WTC11 (cell line): Measurements from ENCODE around the gene SLC25A45. TPM values are rescaled to one million over a fixed set of nuclear protein-coding genes. Genes with fewer than 3 reads are reported as not detected.

Source experiments
- ATAC-seq: fragments of 200-7000 bp; cut with Tn5 transposase; 2 replicates; pipeline ENCODE4 v1.10.0; 2021; ENCODE audit warnings: mild to moderate bottlenecking, moderate library complexity
- CTCF ChIA-PET: fragments of 300-600 bp; sonication (Branson Sonifier 250); formaldehyde crosslinking; loops from one replicate; lab custom pipeline; 2021; ENCODE audit warnings: antibody characterized with exemption; lab: Charles Lee
- POLR2A ChIA-PET: fragments of 350-600 bp; sonication (Branson Sonifier 250); formaldehyde crosslinking; loops from one replicate; lab custom pipeline; 2021; ENCODE audit warnings: antibody characterized with exemption; lab: Charles Lee
- DNase-seq: peaks from one replicate; pipeline ENCODE4 v3.0.0; 2021; ENCODE audit warnings: low spot score
- H3K27ac Mint-ChIP-seq: 2 replicates; pipeline ENCODE4 v1.8.0; 2021; ENCODE audit warnings: mixed read lengths
- H3K27me3 Mint-ChIP-seq: 2 replicates; pipeline ENCODE4 v1.8.0; 2021; ENCODE audit warnings: low read depth, mild to moderate bottlenecking, moderate library complexity, mixed read lengths
- H3K36me3 Mint-ChIP-seq: 2 replicates; pipeline ENCODE4 v1.8.0; 2021; ENCODE audit warnings: mixed read lengths
- H3K4me1 Mint-ChIP-seq: 2 replicates; pipeline ENCODE4 v1.8.0; 2022; ENCODE audit warnings: mixed read lengths
- H3K4me3 Mint-ChIP-seq: 2 replicates; pipeline ENCODE4 v1.8.0; 2021; ENCODE audit warnings: mild to moderate bottlenecking, moderate library complexity, mixed read lengths
- H3K9me3 Mint-ChIP-seq: 2 replicates; pipeline ENCODE4 v1.8.0; 2021; ENCODE audit warnings: mixed read lengths
- CTCF ChIP-seq: fragments of 200-600 bp; IDR thresholded peaks from 2 replicates; pipeline ENCODE4 v1.8.0; 2022; ENCODE audit warnings: antibody characterized with exemption
- FOXK1 ChIP-seq: sonication (generic); formaldehyde crosslinking; IDR thresholded peaks from 2 replicates; pipeline ENCODE4 v1.8.0; 2022; ENCODE audit warnings: mild to moderate bottlenecking, moderate library complexity, missing genetic modification reagents
- JUN ChIP-seq: sonication (generic); formaldehyde crosslinking; IDR thresholded peaks from 2 replicates; pipeline ENCODE4 v1.8.0; 2023; ENCODE audit warnings: mild to moderate bottlenecking, missing genetic modification reagents
- MAX ChIP-seq: sonication (generic); formaldehyde crosslinking; IDR thresholded peaks from 2 replicates; pipeline ENCODE4 v1.8.0; 2022; ENCODE audit warnings: mild to moderate bottlenecking, missing genetic modification reagents
- MXD4 ChIP-seq: fragments of 250-450 bp; sonication (Bioruptor Pico); IDR thresholded peaks from 2 replicates; pipeline ENCODE4 v1.8.0; 2021; ENCODE audit warnings: mild to moderate bottlenecking, moderate library complexity, borderline replicate concordance
- NFYB ChIP-seq: sonication (generic); formaldehyde crosslinking; conservative IDR thresholded peaks from 2 replicates; pipeline ENCODE4 v1.8.0; 2022; ENCODE audit warnings: low read depth, missing genetic modification reagents
- NR1H2 ChIP-seq: sonication (generic); formaldehyde crosslinking; IDR thresholded peaks from 2 replicates; pipeline ENCODE4 v1.9.0; 2021; ENCODE audit warnings: mild to moderate bottlenecking, moderate library complexity, missing genetic modification reagents
- PRDM15 ChIP-seq: sonication (generic); formaldehyde crosslinking; IDR thresholded peaks from 2 replicates; pipeline ENCODE4 v1.8.0; 2022; ENCODE audit warnings: missing genetic modification reagents
- PRRX2 ChIP-seq: fragments of 250-450 bp; sonication (Bioruptor Pico); IDR thresholded peaks from 2 replicates; pipeline ENCODE4 v1.8.0; 2021; ENCODE audit warnings: mild to moderate bottlenecking
- SMAD3 ChIP-seq: sonication (generic); formaldehyde crosslinking; IDR thresholded peaks from 2 replicates; pipeline ENCODE4 v1.8.0; 2022; ENCODE audit warnings: missing genetic modification reagents, mild to moderate bottlenecking, borderline replicate concordance
- SMAD4 ChIP-seq: sonication (generic); formaldehyde crosslinking; IDR thresholded peaks from 2 replicates; pipeline ENCODE4 v1.8.0; 2022; ENCODE audit warnings: mild to moderate bottlenecking, missing genetic modification reagents
- ZMAT4 ChIP-seq: fragments of 250-450 bp; sonication (Bioruptor Pico); IDR thresholded peaks from 2 replicates; pipeline ENCODE4 v1.9.0; 2021; ENCODE audit warnings: mild to moderate bottlenecking
- ZNF232 ChIP-seq: sonication (generic); formaldehyde crosslinking; IDR thresholded peaks from 2 replicates; pipeline ENCODE4 v1.8.0; 2022; ENCODE audit warnings: mild to moderate bottlenecking, missing genetic modification reagents
- ZNF281 ChIP-seq: sonication (generic); formaldehyde crosslinking; IDR thresholded peaks from 2 replicates; pipeline ENCODE4 v1.8.0; 2023; ENCODE audit warnings: mild to moderate bottlenecking, missing genetic modification reagents
- ZNF416 ChIP-seq: fragments of 250-450 bp; sonication (Bioruptor Pico); IDR thresholded peaks from 2 replicates; pipeline ENCODE4 v1.9.0; 2021; ENCODE audit warnings: mild to moderate bottlenecking, inconsistent platforms
- total RNA-seq: library from RNA; stranded (reverse); gene quantifications from 3 replicates; pipeline ENCODE4 v1.2.3, GENCODE V29; 2021
- TF ChIP-seq, protein P1 (sequence below): sonication (generic); formaldehyde crosslinking; IDR thresholded peaks from 2 replicates; pipeline ENCODE4 v1.8.0; 2022; ENCODE audit warnings: mild to moderate bottlenecking, missing genetic modification reagents
- TF ChIP-seq, protein P2 (sequence below): fragments of 250-450 bp; sonication (Bioruptor Pico); IDR thresholded peaks from 2 replicates; pipeline ENCODE4 v1.9.0; 2021; ENCODE audit warnings: mild to moderate bottlenecking, borderline replicate concordance
- TF ChIP-seq, protein P3 (sequence below): fragments of 250-450 bp; sonication (Bioruptor Pico); IDR thresholded peaks from 2 replicates; pipeline ENCODE4 v1.9.0; 2021; ENCODE audit warnings: moderate library complexity, mild to moderate bottlenecking, inconsistent platforms, borderline replicate concordance

Gene SLC25A45
- total RNA-seq, 1 experiment from 2014 or later, result 1.7 TPM

GRCh38 chr11:65329944-65330403 lies 52.5 kb downstream of the SLC25A45 start:
- Mint-ChIP-seq H3K9me3 (no peaks in the 10 kb centered on the region), H3K27ac (no peak overlapping the region), H3K27me3 (peaks cover 5% of the 10 kb centered on the region), H3K4me3 (peak overlapping the region; percentile 31; the same call in 1 of the 2 replicates)
- CTCF ChIA-PET, result interaction anchor here (0.6 to 9.0 kb wide), 39 partner anchors 8 to 527 kb away, joined by 3 to 232 read pairs (median 4); partner anchors contain the start of genes CAPN1, CDC42EP2, FAU and MAP4K2
- DNase-seq, result peak; percentile 90
- TF ChIP-seq ZNF232 (CRISPR knock-in tag) (no peak), CTCF (peak; percentile 79), PRDM15 (CRISPR knock-in tag) (no peak)
- TF ChIP-seq, all 79 proteins: peak for 1
- Mint-ChIP-seq H3K4me1 (peaks cover 13% of the 10 kb centered on the region), H3K36me3 (no peaks in the 10 kb centered on the region)
- ATAC-seq, result peak; percentile 31
- POLR2A ChIA-PET, result interaction anchor here (0.7 to 2.4 kb wide), 4 partner anchors 15 to 906 kb away, joined by 3 to 11 read pairs (median 4); partner anchors contain the start of genes CDC42EP2 and POLA2

- no peaks in the 10 kb centered on the region for H3K36me3 Mint-ChIP-seq
These were observed 53.0 kb downstream of the SLC25A45 start for GRCh38 chr11:65329478-65329877.

More at GRCh38 chr11:65329478-65329877, 53.0 kb downstream of the SLC25A45 start:
- H3K4me1 Mint-ChIP-seq, result peaks cover 8% of the 10 kb centered on the region
- TF ChIP-seq, protein P1, sequence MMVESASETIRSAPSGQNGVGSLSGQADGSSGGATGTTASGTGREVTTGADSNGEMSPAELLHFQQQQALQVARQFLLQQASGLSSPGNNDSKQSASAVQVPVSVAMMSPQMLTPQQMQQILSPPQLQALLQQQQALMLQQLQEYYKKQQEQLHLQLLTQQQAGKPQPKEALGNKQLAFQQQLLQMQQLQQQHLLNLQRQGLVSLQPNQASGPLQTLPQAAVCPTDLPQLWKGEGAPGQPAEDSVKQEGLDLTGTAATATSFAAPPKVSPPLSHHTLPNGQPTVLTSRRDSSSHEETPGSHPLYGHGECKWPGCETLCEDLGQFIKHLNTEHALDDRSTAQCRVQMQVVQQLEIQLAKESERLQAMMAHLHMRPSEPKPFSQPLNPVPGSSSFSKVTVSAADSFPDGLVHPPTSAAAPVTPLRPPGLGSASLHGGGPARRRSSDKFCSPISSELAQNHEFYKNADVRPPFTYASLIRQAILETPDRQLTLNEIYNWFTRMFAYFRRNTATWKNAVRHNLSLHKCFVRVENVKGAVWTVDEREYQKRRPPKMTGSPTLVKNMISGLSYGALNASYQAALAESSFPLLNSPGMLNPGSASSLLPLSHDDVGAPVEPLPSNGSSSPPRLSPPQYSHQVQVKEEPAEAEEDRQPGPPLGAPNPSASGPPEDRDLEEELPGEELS (CRISPR knock-in tag), result no peak
- TF ChIP-seq ZMAT4 (CRISPR knock-in tag), result no peak
- TF ChIP-seq JUN (CRISPR knock-in tag), result no peak
- no peak for TF ChIP-seq ZNF281 (CRISPR knock-in tag)
- TF ChIP-seq FOXK1, result no peak
- no peak for TF ChIP-seq SMAD3 (CRISPR knock-in tag)
- no peak for TF ChIP-seq MXD4 (CRISPR knock-in tag)
- no peak for TF ChIP-seq SMAD4 (CRISPR knock-in tag)
- TF ChIP-seq NR1H2 (CRISPR knock-in tag), result no peak
- TF ChIP-seq, protein P2, sequence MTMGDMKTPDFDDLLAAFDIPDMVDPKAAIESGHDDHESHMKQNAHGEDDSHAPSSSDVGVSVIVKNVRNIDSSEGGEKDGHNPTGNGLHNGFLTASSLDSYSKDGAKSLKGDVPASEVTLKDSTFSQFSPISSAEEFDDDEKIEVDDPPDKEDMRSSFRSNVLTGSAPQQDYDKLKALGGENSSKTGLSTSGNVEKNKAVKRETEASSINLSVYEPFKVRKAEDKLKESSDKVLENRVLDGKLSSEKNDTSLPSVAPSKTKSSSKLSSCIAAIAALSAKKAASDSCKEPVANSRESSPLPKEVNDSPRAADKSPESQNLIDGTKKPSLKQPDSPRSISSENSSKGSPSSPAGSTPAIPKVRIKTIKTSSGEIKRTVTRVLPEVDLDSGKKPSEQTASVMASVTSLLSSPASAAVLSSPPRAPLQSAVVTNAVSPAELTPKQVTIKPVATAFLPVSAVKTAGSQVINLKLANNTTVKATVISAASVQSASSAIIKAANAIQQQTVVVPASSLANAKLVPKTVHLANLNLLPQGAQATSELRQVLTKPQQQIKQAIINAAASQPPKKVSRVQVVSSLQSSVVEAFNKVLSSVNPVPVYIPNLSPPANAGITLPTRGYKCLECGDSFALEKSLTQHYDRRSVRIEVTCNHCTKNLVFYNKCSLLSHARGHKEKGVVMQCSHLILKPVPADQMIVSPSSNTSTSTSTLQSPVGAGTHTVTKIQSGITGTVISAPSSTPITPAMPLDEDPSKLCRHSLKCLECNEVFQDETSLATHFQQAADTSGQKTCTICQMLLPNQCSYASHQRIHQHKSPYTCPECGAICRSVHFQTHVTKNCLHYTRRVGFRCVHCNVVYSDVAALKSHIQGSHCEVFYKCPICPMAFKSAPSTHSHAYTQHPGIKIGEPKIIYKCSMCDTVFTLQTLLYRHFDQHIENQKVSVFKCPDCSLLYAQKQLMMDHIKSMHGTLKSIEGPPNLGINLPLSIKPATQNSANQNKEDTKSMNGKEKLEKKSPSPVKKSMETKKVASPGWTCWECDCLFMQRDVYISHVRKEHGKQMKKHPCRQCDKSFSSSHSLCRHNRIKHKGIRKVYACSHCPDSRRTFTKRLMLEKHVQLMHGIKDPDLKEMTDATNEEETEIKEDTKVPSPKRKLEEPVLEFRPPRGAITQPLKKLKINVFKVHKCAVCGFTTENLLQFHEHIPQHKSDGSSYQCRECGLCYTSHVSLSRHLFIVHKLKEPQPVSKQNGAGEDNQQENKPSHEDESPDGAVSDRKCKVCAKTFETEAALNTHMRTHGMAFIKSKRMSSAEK, result no peak
- no peak for TF ChIP-seq NFYB (CRISPR knock-in tag)
- TF ChIP-seq PRRX2 (CRISPR knock-in tag), result no peak
- TF ChIP-seq ZNF416 (CRISPR knock-in tag), result no peak
- TF ChIP-seq, protein P3, sequence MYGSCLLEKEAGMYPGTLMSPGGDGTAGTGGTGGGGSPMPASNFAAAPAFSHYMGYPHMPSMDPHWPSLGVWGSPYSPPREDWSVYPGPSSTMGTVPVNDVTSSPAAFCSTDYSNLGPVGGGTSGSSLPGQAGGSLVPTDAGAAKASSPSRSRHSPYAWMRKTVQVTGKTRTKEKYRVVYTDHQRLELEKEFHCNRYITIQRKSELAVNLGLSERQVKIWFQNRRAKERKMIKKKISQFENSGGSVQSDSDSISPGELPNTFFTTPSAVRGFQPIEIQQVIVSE (CRISPR knock-in tag), result no peak
- TF ChIP-seq MAX (CRISPR knock-in tag), result no peak
- ATAC-seq, result no peak
- H3K4me3 Mint-ChIP-seq, result no peak overlapping the region; the same call in 1 of the 2 replicates
- no peaks in the 10 kb centered on the region for H3K9me3 Mint-ChIP-seq
- CTCF ChIA-PET, result interaction anchor here (0.7 to 9.0 kb wide), 37 partner anchors 9 to 527 kb away, joined by 3 to 232 read pairs (median 4); partner anchors contain the start of genes CAPN1, CDC42EP2, FAU and MAP4K2
- POLR2A ChIA-PET, result interaction anchor here (0.7 to 2.4 kb wide), 4 partner anchors 15 to 906 kb away, joined by 3 to 11 read pairs (median 4); partner anchors contain the start of genes CDC42EP2 and POLA2
- H3K27me3 Mint-ChIP-seq, result peaks cover 5% of the 10 kb centered on the region
- DNase-seq, result no peak
- no peak overlapping the region for H3K27ac Mint-ChIP-seq
